GM12801 (cell line): ENCODE measurements around the gene TMEM72.

Experiments used
- CTCF ChIP-seq: IDR thresholded peaks from one replicate; pipeline ENCODE4 v1.5.1; 2011; ENCODE audit warnings: control low read depth; ENCODE audit not compliant: insufficient read length; ENCODE audit errors: extremely low read depth

Gene TMEM72

GRCh38 chr10:44932517-44933450 lies 21.6 kb downstream of the TMEM72 start:
- TF ChIP-seq CTCF: peak; percentile 42

GRCh38 chr10:44933451-44934321 lies 22.5 kb downstream of the TMEM72 start:
- TF ChIP-seq CTCF: no peak

GRCh38 chr10:44934416-44935200 lies 23.5 kb downstream of the TMEM72 start:
- no peak for TF ChIP-seq CTCF

- no peak for TF ChIP-seq CTCF
Observed at GRCh38 chr10:44935201-44935965, 24.2 kb downstream of the TMEM72 start.

- no peak for TF ChIP-seq CTCF
Observed at GRCh38 chr10:44935966-44936295, 24.8 kb downstream of the TMEM72 start.

- TF ChIP-seq CTCF: no peak
Observed at GRCh38 chr10:44936314-44936975, 25.3 kb downstream of the TMEM72 start.
